T-helper 2 cell treated with Interferon-gamma antibody and Interleukin-4, amounts not matched to agents 5 μg/mL and 100 μg/mL, for 36 hours (primary cell): ENCODE measurements around the gene KIRREL3.
"Not testable (repeated sequence)": the region's sequence is repeated elsewhere in the genome, so short reads cannot be mapped to it uniquely, and the experiment has no call there.

Source experiments
- DNase-seq: peaks from one replicate; pipeline ENCODE4 v3.0.0; 2021; ENCODE audit warnings: low spot score
- H3K27ac Mint-ChIP-seq: one replicate; pipeline ENCODE4 v1.8.0; 2021; ENCODE audit warnings: mild to moderate bottlenecking, mixed read lengths
- H3K27me3 Mint-ChIP-seq: one replicate; pipeline ENCODE4 v1.8.0; 2021; ENCODE audit warnings: low read depth, mixed read lengths
- H3K36me3 Mint-ChIP-seq: one replicate; pipeline ENCODE4 v1.8.0; 2021; ENCODE audit warnings: low read depth, mixed read lengths
- H3K4me1 Mint-ChIP-seq: one replicate; pipeline ENCODE4 v1.8.0; 2021; ENCODE audit warnings: low read depth, mixed read lengths
- H3K4me3 Mint-ChIP-seq: one replicate; pipeline ENCODE4 v1.8.0; 2022; ENCODE audit warnings: mild to moderate bottlenecking, moderate library complexity, mixed read lengths
- H3K9me3 Mint-ChIP-seq: one replicate; pipeline ENCODE4 v1.8.0; 2021; ENCODE audit warnings: mixed read lengths

The KIRREL3 gene

DNA sequence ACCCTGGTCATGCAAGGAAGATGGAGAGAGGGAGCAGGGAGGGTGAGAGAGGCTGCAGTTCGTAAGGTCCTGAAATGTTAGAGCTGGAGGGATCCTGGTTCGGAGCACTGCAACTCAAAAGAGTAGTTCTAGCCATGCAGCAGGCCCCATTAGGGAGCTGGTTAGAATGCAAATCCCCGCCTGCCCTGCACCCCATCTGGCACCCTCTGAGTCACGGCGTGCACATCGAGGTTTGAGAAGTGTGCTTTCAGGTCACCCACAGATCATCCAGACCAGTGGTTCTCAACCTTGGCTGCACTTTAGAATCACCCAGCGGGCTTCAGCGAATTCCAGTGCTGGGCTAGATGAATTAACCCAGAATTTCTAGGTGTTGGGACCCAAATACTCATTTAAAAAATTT lies 596.9 kb downstream of the KIRREL3 start:
- no peak overlapping the region for H3K27ac Mint-ChIP-seq
- no peaks in the 10 kb centered on the region for H3K9me3 Mint-ChIP-seq
- H3K4me3 Mint-ChIP-seq, result no peak overlapping the region
- no peaks in the 10 kb centered on the region for H3K4me1 Mint-ChIP-seq
- no peaks in the 10 kb centered on the region for H3K27me3 Mint-ChIP-seq
- DNase-seq, result no peak
- no peaks in the 10 kb centered on the region for H3K36me3 Mint-ChIP-seq

- Mint-ChIP-seq H3K27ac (no peak overlapping the region), H3K4me3 (no peak overlapping the region), H3K9me3 (no peaks in the 10 kb centered on the region), H3K36me3 (no peaks in the 10 kb centered on the region), H3K4me1 (no peaks in the 10 kb centered on the region), H3K27me3 (no peaks in the 10 kb centered on the region)
- no peak for DNase-seq
Observed at GRCh38 chr11:126403022-126403581, 597.5 kb downstream of the KIRREL3 start.

DNA sequence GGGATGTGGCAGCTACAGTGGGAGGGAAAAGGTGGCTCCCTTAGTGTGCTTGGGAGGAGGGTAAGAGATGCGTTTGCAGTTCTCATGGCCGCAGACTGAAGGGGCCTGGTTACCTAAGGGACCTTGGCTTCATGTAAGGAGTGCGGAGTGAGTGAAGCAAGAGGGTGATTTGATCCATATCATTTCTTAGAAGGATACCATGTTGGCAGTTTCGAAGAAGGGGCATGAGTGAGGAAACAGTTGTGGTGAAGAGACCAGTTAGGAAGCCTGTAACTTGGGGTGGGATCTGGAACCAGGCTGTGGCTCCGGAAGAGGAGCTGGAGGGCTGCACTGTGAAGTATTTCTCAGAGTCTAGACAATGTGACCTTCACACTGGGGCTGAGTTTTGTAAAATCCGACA lies 600.1 kb downstream of the KIRREL3 start:
- no peak overlapping the region for H3K27ac Mint-ChIP-seq
- H3K4me1 Mint-ChIP-seq, result peaks cover 1% of the 10 kb centered on the region
- H3K36me3 Mint-ChIP-seq, result no peaks in the 10 kb centered on the region
- H3K27me3 Mint-ChIP-seq, result no peaks in the 10 kb centered on the region
- H3K9me3 Mint-ChIP-seq, result no peaks in the 10 kb centered on the region
- no peak for DNase-seq
- H3K4me3 Mint-ChIP-seq, result no peak overlapping the region

GRCh38 chr11:126400019-126400418 lies 600.6 kb downstream of the KIRREL3 start:
- Mint-ChIP-seq H3K36me3 (no peaks in the 10 kb centered on the region), H3K4me3 (no peak overlapping the region), H3K9me3 (no peaks in the 10 kb centered on the region), H3K27ac (no peak overlapping the region), H3K27me3 (no peaks in the 10 kb centered on the region), H3K4me1 (peaks cover 1% of the 10 kb centered on the region)
- no peak for DNase-seq

DNA sequence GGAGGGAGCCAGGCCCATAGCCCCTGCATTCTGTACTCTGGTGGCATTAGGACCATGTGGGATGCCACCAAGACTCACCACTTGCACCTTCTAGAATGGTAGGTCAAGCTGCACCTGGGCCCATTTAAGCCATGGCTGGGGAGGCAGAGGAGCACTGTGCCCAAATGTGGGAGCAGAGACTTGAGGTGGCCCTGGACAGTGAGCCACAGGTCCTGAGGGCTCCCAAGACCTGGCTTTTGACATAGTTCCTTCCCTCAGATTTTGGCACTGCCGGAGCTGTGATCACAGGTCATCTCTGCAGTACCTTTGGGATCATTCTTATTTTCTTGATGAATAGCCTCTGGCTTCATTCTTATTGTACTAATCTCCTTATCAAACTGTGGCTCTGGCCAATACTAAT lies 601.8 kb downstream of the KIRREL3 start:
- Mint-ChIP-seq H3K27ac (no peak overlapping the region), H3K36me3 (no peaks in the 10 kb centered on the region), H3K4me1 (peaks cover 1% of the 10 kb centered on the region), H3K4me3 (no peak overlapping the region), H3K27me3 (no peaks in the 10 kb centered on the region), H3K9me3 (no peaks in the 10 kb centered on the region)
- DNase-seq, result no peak

DNA sequence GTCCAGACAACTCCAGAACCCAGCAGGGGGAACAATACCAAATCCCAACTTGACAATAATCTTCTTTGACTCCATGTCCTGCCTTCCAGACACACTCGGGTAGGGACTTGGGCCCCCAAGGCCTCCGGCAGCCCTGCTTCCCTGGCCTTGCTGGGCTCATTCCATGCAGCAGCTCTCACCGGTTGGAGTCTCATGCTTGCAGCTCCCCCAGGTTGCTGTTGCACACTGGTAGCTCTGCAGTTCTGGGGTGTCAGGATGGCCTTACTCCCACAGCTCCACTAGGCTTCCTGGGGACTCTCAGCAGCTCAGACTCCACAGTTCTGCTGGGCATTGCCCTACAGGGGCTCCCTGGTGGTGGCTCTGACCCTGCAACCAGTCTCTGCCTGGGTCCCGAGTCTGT lies 602.3 kb downstream of the KIRREL3 start:
- Mint-ChIP-seq H3K9me3 (no peaks in the 10 kb centered on the region), H3K27me3 (no peaks in the 10 kb centered on the region), H3K36me3 (no peaks in the 10 kb centered on the region), H3K4me1 (peaks cover 1% of the 10 kb centered on the region), H3K27ac (no peak overlapping the region), H3K4me3 (no peak overlapping the region)
- DNase-seq, result no peak

DNA sequence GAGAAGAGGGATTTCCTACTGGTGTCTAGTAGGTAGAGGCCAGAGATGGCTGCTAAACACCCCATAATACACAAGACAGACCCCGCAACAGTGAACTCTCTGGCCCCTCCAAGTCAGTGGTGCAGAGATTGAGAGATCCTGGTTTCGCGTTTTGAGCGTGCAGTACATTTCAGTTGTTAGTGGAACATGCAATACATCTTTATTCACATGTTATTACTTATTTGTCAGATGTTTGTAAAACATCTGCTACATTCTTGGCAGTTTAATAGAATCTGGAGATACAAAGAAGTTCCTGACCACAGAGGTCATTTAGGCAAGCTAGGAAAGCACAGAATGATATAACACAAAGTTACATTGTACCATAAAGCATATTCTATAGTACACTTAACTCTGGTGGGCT lies 603.6 kb downstream of the KIRREL3 start:
- no peak overlapping the region for H3K27ac Mint-ChIP-seq
- peaks cover 1% of the 10 kb centered on the region for H3K4me1 Mint-ChIP-seq

GRCh38 chr11:126396266-126396665 lies 604.3 kb downstream of the KIRREL3 start:
- H3K4me3 Mint-ChIP-seq, H3K27ac Mint-ChIP-seq, H3K27me3 Mint-ChIP-seq, DNase-seq, H3K9me3 Mint-ChIP-seq, H3K4me1 Mint-ChIP-seq, H3K36me3 Mint-ChIP-seq: not testable (repeated sequence)

More for the DNA sequence above, 603.6 kb downstream of the KIRREL3 start:
- no peaks in the 10 kb centered on the region for H3K27me3 Mint-ChIP-seq
- no peak overlapping the region for H3K4me3 Mint-ChIP-seq
- no peaks in the 10 kb centered on the region for H3K9me3 Mint-ChIP-seq
- no peaks in the 10 kb centered on the region for H3K36me3 Mint-ChIP-seq
- no peak for DNase-seq

GRCh38 chr11:126395784-126396183 lies 604.8 kb downstream of the KIRREL3 start:
- H3K4me1 Mint-ChIP-seq, H3K36me3 Mint-ChIP-seq, DNase-seq, H3K4me3 Mint-ChIP-seq, H3K9me3 Mint-ChIP-seq, H3K27ac Mint-ChIP-seq, H3K27me3 Mint-ChIP-seq: not testable (repeated sequence)

DNA sequence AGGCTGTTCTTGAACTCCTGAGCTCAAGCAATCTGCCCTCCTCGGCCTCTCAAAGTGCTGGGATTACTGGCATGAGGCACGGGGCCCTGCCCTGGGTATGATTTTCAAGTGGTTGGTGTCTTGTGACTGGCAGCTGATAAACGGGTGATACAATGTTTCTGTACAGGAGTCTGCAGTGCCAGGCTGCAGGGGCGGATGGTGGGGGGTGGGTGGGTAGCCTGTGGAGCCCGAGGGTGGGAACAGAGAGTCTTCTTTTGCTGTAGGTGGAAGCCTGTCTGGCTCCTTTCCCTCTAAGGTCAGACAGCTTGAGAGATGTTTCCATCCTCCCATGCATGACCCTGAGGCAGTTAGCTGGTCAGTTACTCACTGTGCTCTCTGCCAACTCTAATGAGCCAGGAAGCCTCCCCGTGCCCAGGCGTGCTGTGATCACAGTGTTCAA lies 605.9 kb downstream of the KIRREL3 start:
- not testable (repeated sequence) for H3K27ac Mint-ChIP-seq, H3K4me1 Mint-ChIP-seq, H3K9me3 Mint-ChIP-seq, DNase-seq, H3K4me3 Mint-ChIP-seq, H3K36me3 Mint-ChIP-seq, H3K27me3 Mint-ChIP-seq

DNA sequence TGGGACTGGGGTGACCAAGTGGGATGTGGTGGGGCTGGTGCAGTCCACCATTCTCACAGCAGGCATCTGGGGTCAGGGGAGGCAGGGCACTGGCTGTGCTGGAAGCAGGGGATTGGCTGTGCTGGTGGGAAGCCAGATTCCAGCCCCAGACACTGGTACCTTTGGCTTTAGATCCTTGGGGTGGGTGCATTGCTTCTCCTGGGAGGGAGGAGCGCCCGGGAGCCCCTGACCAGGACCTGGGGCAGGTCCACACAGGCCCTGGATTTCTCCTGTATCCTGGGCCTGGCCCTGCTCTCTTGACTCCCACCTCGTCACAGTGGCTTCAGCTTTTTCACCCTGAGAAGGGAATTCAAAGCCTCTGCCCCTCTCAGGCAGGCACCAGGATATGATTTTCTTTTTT lies 606.5 kb downstream of the KIRREL3 start:
- H3K36me3 Mint-ChIP-seq, result no peaks in the 10 kb centered on the region
- H3K4me1 Mint-ChIP-seq, result peaks cover 1% of the 10 kb centered on the region
- no peak overlapping the region for H3K27ac Mint-ChIP-seq
- H3K4me3 Mint-ChIP-seq, result no peak overlapping the region
- no peaks in the 10 kb centered on the region for H3K27me3 Mint-ChIP-seq
- DNase-seq, result no peak
- H3K9me3 Mint-ChIP-seq, result no peaks in the 10 kb centered on the region

- Mint-ChIP-seq H3K4me3 (no peak overlapping the region), H3K36me3 (no peaks in the 10 kb centered on the region), H3K4me1 (peaks cover 1% of the 10 kb centered on the region), H3K27me3 (no peaks in the 10 kb centered on the region), H3K9me3 (no peaks in the 10 kb centered on the region), H3K27ac (no peak overlapping the region)
- DNase-seq, result no peak
Observed at GRCh38 chr11:126393143-126393542, 607.4 kb downstream of the KIRREL3 start.

DNA sequence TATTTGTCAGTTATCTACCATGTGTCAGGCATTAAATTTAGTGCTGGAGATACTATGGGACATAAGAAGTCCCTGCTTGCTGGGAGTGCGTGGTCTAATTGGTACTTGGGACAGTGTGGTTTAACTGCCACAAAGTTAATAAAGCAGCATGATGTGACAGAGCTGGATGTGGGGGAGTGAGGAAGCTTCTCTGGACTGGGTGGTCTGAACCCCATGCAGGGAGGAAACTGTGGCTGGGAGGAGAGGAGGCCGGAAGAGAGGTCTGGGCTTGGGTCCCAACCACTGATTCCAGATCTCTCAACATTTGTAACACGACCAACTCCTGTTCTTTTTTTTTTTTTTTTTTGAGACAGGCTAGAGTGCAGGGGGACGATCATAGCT lies 607.9 kb downstream of the KIRREL3 start:
- Mint-ChIP-seq H3K36me3 (no peaks in the 10 kb centered on the region), H3K27me3 (no peaks in the 10 kb centered on the region), H3K4me1 (peaks cover 1% of the 10 kb centered on the region), H3K4me3 (no peak overlapping the region), H3K27ac (no peak overlapping the region), H3K9me3 (no peaks in the 10 kb centered on the region)
- DNase-seq, result no peak

GRCh38 chr11:126391970-126392632 lies 608.5 kb downstream of the KIRREL3 start:
- Mint-ChIP-seq H3K36me3 (no peaks in the 10 kb centered on the region), H3K27me3 (no peaks in the 10 kb centered on the region), H3K9me3 (no peaks in the 10 kb centered on the region), H3K4me1 (peaks cover 1% of the 10 kb centered on the region), H3K27ac (no peak overlapping the region), H3K4me3 (no peak overlapping the region)
- no peak for DNase-seq
